WTC11 (cell line): ENCODE data around the gene PLXDC2.

ENCODE experiments used
- ATF2 ChIP-seq: sonication (generic); formaldehyde crosslinking; IDR thresholded peaks from 2 replicates; pipeline ENCODE4 v1.8.1; 2022; ENCODE audit warnings: low read depth, missing genetic modification reagents, borderline replicate concordance
- CBFB ChIP-seq: sonication (generic); formaldehyde crosslinking; IDR thresholded peaks from 2 replicates; pipeline ENCODE4 v1.8.1; 2022; ENCODE audit warnings: mild to moderate bottlenecking, low read depth, missing genetic modification reagents
- CREM ChIP-seq: sonication (generic); formaldehyde crosslinking; IDR thresholded peaks from 2 replicates; pipeline ENCODE4 v1.8.1; 2022; ENCODE audit warnings: mild to moderate bottlenecking, missing genetic modification reagents, moderate library complexity
- CTCF ChIP-seq: fragments of 200-600 bp; IDR thresholded peaks from 2 replicates; pipeline ENCODE4 v1.8.0; 2022; ENCODE audit warnings: antibody characterized with exemption
- ELF4 ChIP-seq: sonication (generic); formaldehyde crosslinking; IDR thresholded peaks from 2 replicates; pipeline ENCODE4 v1.8.1; 2022; ENCODE audit warnings: low read depth, mild to moderate bottlenecking, moderate library complexity, missing genetic modification reagents
- JUN ChIP-seq: sonication (generic); formaldehyde crosslinking; IDR thresholded peaks from 2 replicates; pipeline ENCODE4 v1.8.0; 2023; ENCODE audit warnings: mild to moderate bottlenecking, missing genetic modification reagents
- MAX ChIP-seq: sonication (generic); formaldehyde crosslinking; IDR thresholded peaks from 2 replicates; pipeline ENCODE4 v1.8.0; 2022; ENCODE audit warnings: mild to moderate bottlenecking, missing genetic modification reagents
- NR1H2 ChIP-seq: sonication (generic); formaldehyde crosslinking; IDR thresholded peaks from 2 replicates; pipeline ENCODE4 v1.9.0; 2021; ENCODE audit warnings: mild to moderate bottlenecking, moderate library complexity, missing genetic modification reagents
- RORB ChIP-seq: fragments of 250-450 bp; sonication (Bioruptor Pico); IDR thresholded peaks from 2 replicates; pipeline ENCODE4 v1.9.0; 2021; ENCODE audit warnings: mild to moderate bottlenecking
- SMAD3 ChIP-seq: sonication (generic); formaldehyde crosslinking; IDR thresholded peaks from 2 replicates; pipeline ENCODE4 v1.8.0; 2022; ENCODE audit warnings: missing genetic modification reagents, mild to moderate bottlenecking, borderline replicate concordance
- SP1 ChIP-seq: sonication (generic); formaldehyde crosslinking; conservative IDR thresholded peaks from 2 replicates; pipeline ENCODE4 v1.8.1; 2022; ENCODE audit warnings: missing genetic modification reagents
- TF ChIP-seq, protein P1 (sequence below): sonication (generic); formaldehyde crosslinking; IDR thresholded peaks from 2 replicates; pipeline ENCODE4 v1.8.1; 2022; ENCODE audit warnings: mild to moderate bottlenecking, missing genetic modification reagents, moderate library complexity, borderline replicate concordance
- TF ChIP-seq, protein P2 (sequence below): sonication (generic); formaldehyde crosslinking; IDR thresholded peaks from 2 replicates; pipeline ENCODE4 v1.8.0; 2022; ENCODE audit warnings: mild to moderate bottlenecking, missing genetic modification reagents
- TF ChIP-seq, protein P3 (sequence below): sonication (generic); formaldehyde crosslinking; IDR thresholded peaks from 2 replicates; pipeline ENCODE4 v1.8.0; 2023; ENCODE audit warnings: missing genetic modification reagents, mild to moderate bottlenecking, borderline replicate concordance

GRCh38 chr10:20200758-20201157, 384.5 kb downstream of the PLXDC2 start:
- no peak for TF ChIP-seq MAX (CRISPR knock-in tag)
- TF ChIP-seq ELF4 (CRISPR knock-in tag) = no peak
- no peak for TF ChIP-seq NR1H2
- no peak for TF ChIP-seq CTCF
- no peak for TF ChIP-seq SMAD3
- no peak for TF ChIP-seq RORB
- no peak for TF ChIP-seq JUN (CRISPR knock-in tag)
- TF ChIP-seq, protein P1, sequence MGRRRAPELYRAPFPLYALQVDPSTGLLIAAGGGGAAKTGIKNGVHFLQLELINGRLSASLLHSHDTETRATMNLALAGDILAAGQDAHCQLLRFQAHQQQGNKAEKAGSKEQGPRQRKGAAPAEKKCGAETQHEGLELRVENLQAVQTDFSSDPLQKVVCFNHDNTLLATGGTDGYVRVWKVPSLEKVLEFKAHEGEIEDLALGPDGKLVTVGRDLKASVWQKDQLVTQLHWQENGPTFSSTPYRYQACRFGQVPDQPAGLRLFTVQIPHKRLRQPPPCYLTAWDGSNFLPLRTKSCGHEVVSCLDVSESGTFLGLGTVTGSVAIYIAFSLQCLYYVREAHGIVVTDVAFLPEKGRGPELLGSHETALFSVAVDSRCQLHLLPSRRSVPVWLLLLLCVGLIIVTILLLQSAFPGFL = no peak
- no peak for TF ChIP-seq CBFB (CRISPR knock-in tag)
- no peak for TF ChIP-seq ATF2 (CRISPR knock-in tag)
- no peak for TF ChIP-seq SP1 (CRISPR knock-in tag)
- TF ChIP-seq, protein P2, sequence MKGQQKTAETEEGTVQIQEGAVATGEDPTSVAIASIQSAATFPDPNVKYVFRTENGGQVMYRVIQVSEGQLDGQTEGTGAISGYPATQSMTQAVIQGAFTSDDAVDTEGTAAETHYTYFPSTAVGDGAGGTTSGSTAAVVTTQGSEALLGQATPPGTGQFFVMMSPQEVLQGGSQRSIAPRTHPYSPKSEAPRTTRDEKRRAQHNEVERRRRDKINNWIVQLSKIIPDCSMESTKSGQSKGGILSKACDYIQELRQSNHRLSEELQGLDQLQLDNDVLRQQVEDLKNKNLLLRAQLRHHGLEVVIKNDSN (CRISPR knock-in tag) = no peak
- no peak for TF ChIP-seq CREM (CRISPR knock-in tag)
- TF ChIP-seq, protein P3, sequence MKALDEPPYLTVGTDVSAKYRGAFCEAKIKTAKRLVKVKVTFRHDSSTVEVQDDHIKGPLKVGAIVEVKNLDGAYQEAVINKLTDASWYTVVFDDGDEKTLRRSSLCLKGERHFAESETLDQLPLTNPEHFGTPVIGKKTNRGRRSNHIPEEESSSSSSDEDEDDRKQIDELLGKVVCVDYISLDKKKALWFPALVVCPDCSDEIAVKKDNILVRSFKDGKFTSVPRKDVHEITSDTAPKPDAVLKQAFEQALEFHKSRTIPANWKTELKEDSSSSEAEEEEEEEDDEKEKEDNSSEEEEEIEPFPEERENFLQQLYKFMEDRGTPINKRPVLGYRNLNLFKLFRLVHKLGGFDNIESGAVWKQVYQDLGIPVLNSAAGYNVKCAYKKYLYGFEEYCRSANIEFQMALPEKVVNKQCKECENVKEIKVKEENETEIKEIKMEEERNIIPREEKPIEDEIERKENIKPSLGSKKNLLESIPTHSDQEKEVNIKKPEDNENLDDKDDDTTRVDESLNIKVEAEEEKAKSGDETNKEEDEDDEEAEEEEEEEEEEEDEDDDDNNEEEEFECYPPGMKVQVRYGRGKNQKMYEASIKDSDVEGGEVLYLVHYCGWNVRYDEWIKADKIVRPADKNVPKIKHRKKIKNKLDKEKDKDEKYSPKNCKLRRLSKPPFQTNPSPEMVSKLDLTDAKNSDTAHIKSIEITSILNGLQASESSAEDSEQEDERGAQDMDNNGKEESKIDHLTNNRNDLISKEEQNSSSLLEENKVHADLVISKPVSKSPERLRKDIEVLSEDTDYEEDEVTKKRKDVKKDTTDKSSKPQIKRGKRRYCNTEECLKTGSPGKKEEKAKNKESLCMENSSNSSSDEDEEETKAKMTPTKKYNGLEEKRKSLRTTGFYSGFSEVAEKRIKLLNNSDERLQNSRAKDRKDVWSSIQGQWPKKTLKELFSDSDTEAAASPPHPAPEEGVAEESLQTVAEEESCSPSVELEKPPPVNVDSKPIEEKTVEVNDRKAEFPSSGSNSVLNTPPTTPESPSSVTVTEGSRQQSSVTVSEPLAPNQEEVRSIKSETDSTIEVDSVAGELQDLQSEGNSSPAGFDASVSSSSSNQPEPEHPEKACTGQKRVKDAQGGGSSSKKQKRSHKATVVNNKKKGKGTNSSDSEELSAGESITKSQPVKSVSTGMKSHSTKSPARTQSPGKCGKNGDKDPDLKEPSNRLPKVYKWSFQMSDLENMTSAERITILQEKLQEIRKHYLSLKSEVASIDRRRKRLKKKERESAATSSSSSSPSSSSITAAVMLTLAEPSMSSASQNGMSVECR (CRISPR knock-in tag) = no peak
